GM12875 (cell line): ENCODE results near the gene PSME2.

Experiments
- H3K4me3 ChIP-seq: one replicate; pipeline ENCODE4 v1.5.1; 2011; ENCODE audit warnings: low read depth, low read length, control low read depth
- TF ChIP-seq, protein P1 (sequence below): IDR thresholded peaks from 2 replicates; pipeline ENCODE4 v1.5.1; 2011; ENCODE audit warnings: low read depth, mild to moderate bottlenecking, control low read depth, inconsistent platforms, low read length, moderate library complexity, borderline replicate concordance; ENCODE audit not compliant: insufficient read depth

The PSME2 gene

DNA sequence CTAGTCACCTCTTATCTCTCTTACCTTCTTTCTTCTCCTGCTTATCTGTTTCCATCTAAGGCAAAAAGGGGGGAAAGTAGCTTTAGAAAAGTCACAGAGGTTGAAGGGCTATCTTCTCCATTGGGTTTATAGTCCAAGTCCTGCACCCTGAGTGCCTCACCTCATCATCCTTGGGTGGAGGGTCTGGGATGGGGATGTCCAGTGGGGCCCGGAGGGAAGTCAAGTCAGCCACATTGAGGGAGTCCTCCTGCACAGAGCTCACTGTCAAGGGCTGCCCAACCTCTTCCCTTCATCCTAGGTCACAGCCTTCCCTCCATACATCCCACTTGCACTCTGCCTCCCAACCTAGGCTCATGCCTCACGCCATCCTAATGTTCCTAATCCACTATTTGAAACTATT is 1.2 kb downstream of the PSME2 start:
- TF ChIP-seq, protein P1, sequence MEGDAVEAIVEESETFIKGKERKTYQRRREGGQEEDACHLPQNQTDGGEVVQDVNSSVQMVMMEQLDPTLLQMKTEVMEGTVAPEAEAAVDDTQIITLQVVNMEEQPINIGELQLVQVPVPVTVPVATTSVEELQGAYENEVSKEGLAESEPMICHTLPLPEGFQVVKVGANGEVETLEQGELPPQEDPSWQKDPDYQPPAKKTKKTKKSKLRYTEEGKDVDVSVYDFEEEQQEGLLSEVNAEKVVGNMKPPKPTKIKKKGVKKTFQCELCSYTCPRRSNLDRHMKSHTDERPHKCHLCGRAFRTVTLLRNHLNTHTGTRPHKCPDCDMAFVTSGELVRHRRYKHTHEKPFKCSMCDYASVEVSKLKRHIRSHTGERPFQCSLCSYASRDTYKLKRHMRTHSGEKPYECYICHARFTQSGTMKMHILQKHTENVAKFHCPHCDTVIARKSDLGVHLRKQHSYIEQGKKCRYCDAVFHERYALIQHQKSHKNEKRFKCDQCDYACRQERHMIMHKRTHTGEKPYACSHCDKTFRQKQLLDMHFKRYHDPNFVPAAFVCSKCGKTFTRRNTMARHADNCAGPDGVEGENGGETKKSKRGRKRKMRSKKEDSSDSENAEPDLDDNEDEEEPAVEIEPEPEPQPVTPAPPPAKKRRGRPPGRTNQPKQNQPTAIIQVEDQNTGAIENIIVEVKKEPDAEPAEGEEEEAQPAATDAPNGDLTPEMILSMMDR: no peak
- H3K4me3 ChIP-seq: peak overlapping the region; percentile 53

DNA sequence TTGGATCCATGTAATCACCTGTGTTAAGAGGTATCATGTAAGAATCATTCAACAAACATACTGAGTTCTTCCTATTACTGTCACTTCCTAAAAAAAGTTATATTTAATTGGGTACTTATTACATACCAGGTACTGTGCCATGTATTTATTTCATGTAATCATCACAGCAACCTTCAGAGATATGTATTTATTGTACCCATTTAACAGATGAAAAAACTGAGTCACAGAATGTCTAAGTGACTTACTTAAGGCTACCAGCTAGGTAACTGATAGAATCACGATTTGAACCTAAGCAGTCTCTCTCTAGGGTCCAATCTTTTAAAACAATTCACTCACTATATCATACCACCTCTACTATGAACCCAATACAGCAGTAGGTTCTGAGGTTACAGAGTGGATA is 2.0 kb downstream of the PSME2 start:
- no peak overlapping the region for H3K4me3 ChIP-seq
- TF ChIP-seq, protein P1: no peak

DNA sequence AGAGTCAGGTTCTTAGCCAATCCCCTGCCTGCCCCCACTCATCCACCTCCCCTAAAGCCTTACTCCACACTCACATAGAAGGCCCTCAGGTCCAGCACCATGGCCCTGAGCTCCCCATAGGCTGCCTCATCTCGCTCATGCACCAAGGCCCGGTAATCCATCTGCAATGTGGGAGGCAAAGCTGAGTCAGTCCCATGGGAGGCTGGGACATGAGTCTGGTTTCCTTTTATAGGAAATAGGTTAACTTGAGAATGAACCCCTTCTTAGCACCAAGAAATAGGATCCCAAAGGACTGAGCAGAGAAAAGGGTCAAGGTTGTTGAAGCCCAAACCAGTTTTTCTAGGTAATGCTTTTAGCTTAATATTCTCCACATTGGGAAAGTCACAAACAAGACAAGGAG is 2.9 kb downstream of the PSME2 start:
- no peak overlapping the region for H3K4me3 ChIP-seq
- TF ChIP-seq, protein P1: no peak

DNA sequence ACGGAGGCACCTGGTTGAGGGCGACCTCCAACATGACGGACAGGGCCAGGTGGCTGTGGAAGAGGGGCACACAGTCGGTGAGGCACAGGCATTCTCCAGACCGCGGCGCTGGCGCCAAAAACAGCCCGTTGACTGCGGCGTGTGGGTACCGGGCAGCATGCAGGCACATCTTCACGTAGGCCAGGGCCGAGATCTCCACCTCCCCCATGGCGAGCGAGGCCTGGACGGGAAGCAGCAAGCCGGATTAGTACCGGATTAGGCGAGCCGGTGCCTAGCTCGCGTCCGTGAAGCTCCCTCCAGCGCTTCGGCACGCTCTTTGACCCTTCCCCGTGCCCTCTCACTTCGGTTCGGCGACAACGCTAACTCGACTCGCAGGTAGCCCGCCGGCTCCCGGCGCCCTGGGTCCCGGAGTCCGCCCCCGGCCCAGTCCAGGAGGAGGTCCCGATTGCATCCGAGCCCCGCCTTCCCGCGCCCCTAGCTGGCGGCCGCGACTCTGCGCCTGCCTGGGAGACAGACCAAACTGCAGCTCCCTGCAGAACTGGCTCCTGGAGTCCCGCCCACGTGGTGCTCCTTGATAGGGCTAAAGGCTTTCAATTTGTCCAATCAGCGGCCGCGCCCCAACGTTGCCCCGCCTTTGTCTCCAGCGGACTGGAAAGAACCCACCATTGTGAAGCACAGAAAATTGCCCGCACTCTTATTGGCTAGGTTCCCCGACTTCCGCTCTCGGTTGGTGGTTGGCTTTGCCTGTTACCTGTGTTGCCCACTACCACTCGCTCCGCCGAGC is 5.1 kb downstream of the PSME2 start, which contains the start of gene EMC9:
EMC9 (minus strand) TSS at position 495 of the 784 bp plus-strand sequence; CDS start at position 208, 287 bp downstream.
- H3K4me3 ChIP-seq: peak within 1 kb of the TSS; percentile 67
- TF ChIP-seq, protein P1: no peak

DNA sequence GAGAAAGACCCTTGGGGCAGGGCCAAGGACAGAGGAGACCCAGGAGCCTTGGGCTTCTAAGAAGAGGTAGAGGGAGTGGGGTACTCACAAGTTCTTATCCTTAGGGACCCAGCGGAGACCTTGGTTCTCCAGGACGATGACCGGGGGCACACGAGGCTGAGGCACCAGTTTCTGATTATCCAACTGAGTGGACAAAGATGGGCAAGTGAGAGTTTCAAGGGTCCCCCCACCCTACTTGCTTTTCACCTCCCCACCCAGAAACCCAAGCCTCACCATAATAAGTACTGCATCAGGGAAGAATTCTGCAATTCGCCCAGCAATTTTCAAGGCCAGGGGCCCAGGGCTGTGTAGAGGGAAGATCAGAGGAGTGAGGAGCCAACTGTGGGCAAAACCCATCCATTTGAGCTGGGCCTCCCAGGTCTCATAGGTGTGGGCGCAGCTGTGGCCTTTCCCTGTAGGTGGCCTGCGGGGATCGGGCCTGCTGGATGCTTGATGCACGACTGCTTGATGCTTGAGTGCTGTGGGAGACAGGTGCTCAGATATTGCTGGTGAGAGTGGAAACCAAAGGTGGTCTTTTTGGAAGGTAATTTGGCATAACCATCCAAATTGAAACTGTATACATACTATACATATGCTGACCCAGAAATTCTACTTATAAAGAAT is 7.0 kb downstream of the PSME2 start:
- no peak overlapping the region for H3K4me3 ChIP-seq
- TF ChIP-seq, protein P1: no peak

DNA sequence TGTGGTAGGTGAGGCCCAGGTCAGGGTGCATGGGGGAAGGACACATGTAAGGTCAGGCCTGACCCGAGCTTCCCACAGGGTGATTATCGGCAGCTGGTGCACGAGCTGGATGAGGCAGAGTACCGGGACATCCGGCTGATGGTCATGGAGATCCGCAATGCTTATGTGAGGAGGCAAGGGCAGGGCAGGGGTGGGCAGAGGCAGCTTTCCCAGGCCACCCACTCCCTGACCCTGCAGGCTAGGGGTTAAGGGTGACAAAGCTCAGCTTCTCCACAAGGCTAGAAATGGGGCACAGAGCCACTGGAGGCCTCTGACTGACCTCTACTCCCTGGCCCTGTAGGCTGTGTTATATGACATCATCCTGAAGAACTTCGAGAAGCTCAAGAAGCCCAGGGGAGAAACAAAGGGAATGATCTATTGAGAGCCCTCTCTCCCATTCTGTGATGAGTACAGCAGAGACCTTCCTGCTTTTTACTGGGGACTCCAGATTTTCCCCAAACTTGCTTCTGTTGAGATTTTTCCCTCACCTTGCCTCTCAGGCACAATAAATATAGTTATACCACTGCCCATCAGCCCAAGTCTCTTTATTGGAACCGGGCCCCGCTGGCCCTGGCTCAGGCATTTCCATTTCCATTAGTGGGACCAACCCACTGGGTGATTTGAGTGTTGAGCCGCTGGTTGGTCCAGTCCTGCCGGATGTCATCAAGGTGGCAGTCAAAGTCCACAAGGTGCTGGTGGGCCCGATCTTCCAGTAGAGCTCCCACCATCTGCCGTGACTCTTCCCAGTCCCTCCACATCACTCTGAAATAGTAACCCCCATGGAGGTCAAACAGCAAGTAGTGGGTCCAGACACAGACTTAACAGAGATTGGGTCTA is 7.8 kb downstream of the PSME2 start:
- TF ChIP-seq, protein P1: no peak
- H3K4me3 ChIP-seq: no peak overlapping the region
